Measurements from ENCODE around the gene SAMHD1.
"Not testable (repeated sequence)": the region's sequence is repeated elsewhere in the genome, so short reads cannot be mapped to it uniquely, and the experiment has no call there.

The SAMHD1 gene

DNA sequence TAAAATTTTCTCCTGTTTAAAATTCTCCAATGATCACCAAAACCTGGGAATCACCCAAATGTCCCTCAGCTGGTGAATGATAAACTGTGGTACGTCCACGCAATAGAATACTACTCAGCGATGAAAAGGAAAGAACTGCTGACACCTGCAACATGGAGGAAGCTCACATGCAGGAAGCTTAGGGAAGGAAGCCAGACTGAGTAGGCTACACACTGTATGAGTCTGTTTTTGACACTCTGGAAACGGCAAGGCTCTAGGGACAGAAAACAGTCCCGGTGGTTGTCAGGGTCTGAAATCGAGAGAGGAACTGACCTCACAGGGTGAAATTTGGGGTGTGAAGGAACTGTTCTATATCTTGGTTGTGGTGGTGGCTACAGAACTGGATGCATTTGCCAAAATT, 100.7 kb downstream of the SAMHD1 start:
- no peak for DNase-seq

DNA sequence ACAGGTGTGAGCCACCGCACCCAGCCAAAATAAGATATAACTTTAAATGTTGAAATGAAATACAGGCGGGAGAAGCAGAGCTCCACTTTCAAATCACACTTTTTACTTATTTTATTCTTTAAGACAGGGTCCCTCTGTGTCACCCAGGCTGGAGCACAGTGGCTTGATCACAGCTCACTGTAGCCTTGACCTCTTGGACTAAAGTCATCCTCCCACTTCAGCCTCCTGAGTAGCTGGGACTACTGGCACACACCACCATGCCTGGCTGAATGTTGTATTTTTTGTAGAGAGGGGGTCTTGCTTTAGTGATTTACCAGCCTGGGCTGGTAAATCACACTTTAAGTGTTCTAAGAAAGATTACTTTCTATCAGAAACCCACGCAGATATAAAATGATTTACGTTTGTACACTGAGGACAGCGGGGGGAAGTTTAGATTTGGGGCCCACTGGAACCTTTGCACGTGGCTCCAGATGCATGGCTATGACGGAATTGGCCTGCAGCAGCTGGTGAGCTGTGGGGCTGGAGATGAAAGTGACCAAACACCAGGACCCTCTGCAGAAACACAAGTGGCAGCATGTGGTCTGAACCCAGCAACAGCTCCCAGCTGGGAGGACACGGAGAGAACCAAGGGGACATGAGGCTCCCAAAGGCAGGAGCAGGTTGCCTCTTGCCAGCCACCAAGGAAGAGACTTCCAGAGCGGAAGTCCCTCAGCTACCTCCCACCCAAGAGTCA, 102.0 kb downstream of the SAMHD1 start:
- no peak for DNase-seq

- DNase-seq = no peak
Observed at GRCh38 chr20:36848677-36849076, 102.8 kb downstream of the SAMHD1 start.

GRCh38 chr20:36848078-36848660, 103.3 kb downstream of the SAMHD1 start:
- DNase-seq = no peak

DNA sequence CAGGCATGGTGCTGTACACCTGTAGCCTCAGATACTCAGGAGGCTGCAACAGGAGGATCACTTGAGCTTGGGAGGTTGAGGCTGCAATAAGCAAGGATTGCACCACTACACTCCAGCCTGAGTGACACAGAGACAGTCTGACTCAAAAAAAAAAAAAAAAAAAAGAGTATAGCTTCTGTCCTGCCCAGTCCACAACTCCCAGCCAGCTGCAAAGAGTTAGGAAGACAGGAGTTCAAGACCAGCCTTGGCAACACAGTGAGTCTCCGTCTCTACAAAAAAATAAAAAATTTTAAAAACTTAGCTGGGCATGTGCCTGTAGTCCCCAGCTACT, 103.8 kb downstream of the SAMHD1 start:
- no peak for DNase-seq

DNA sequence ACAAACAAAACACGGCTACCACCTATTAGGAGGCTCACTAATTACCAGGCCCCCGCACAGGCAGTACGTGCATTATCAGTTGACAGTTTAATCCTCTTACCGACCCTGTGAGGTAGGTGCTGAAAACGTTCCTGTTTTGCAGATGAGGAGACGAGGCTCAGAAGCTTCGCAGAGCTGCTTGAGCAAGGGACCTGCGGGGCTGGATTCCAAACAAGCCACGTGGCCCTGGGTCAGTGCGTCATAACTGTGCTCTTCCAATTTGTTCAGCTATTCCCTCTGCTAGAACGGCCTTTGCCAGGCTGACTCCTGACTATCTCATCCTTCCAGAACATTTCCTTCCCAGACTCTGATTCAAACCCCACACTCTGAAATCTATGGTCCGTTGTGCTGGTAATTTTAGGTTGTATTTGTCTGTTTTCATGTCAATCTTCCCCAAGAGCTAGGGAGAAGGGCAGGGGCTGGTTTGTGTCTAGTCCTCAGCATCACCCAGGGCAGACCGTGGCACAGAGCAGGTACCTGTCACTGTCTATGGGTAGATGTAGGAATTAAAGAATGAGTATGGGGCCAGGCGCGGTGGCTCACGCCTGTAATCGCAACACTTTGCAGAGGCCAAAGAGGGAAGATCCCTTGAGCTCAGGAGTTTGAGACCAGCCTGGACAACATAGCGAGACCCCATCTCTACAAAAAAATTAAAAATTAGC, 104.3 kb downstream of the SAMHD1 start:
- DNase-seq = no peak

DNA sequence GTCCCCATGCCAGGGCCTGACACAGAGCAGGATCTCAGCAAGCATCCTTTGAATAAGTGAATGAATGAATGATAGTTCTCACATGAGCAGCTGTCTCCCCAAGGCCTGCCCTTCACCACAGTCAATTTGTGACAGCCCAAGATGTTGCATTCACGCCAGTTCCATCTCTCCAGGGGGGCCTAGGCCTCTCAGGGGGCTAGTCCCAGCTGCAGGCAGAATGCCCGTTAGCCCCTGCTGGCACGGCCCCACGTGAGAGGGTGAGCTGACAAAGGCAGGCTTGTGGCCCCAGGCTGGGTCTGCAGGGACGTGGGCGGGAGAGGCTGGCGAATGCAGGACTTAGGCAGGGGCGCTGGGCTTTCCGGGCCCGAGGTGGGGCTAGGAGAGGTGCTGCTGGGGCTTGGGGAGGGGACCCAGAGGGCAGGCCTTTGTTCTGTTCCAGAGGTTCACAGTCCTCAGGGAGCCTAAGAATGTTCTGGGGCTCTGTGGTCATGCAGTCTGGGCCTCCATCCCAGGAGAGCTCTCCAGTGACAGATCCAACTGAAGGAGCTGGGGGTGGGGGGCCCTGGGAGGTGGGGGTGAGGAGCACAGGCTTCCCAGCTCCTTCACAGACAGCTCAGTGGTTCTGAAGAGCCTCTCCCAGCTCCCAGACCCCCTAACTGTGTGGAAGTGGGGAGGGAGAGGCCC, 106.1 kb downstream of the SAMHD1 start:
- no peak for DNase-seq

GRCh38 chr20:36841030-36841429, 110.5 kb downstream of the SAMHD1 start:
- DNase-seq = not testable (repeated sequence)
